Esophagus (tissue), 2 donors: ENCODE measurements around the gene ZFYVE28. TPM values are rescaled to one million over a fixed set of nuclear protein-coding genes. Genes with fewer than 3 reads are reported as not detected.

Source experiments
- H3K27ac ChIP-seq, 2 donors: one replicate each; pipeline ENCODE4 v1.5.1; 2013; ENCODE audit warnings: low read depth in 2 of 2, mild to moderate bottlenecking in 2 of 2, inconsistent platforms in 1 of 2, low read length in 1 of 2, moderate library complexity in 1 of 2
- H3K27me3 ChIP-seq, 2 donors: one replicate each; pipeline ENCODE4 v1.6.1; 2013; ENCODE audit warnings: low read length in 2 of 2, control low read depth in 1 of 2, mild to moderate bottlenecking in 1 of 2; ENCODE audit not compliant: insufficient read depth in 2 of 2, control insufficient read depth in 1 of 2
- H3K36me3 ChIP-seq, 2 donors: one replicate each; pipeline ENCODE4 v1.6.1; 2013; ENCODE audit warnings: low read length in 1 of 2; ENCODE audit not compliant: control insufficient read depth in 2 of 2, insufficient read depth in 2 of 2
- H3K4me1 ChIP-seq, 2 donors: one replicate each; pipeline ENCODE4 v1.6.1; 2013; ENCODE audit warnings: low read length in 1 of 2; ENCODE audit not compliant: control insufficient read depth in 2 of 2, insufficient read depth in 2 of 2
- H3K4me3 ChIP-seq, 2 donors: one replicate each; pipeline ENCODE4 v1.5.1; 2013; ENCODE audit warnings: low read length in 2 of 2, mild to moderate bottlenecking in 2 of 2, low read depth in 1 of 2, moderate library complexity in 1 of 2
- H3K9me3 ChIP-seq, 2 donors: one replicate each; pipeline ENCODE4 v1.6.1; 2013; ENCODE audit warnings: mild to moderate bottlenecking in 2 of 2, low read depth in 1 of 2, low read length in 1 of 2, moderate library complexity in 1 of 2; ENCODE audit not compliant: control insufficient read depth in 2 of 2, insufficient read depth in 1 of 2
- WGBS, 2 donors: extraction: QIAGEN DNeasy Blood & Tissue Kit; methylation state at CpG; one replicate each; pipeline ENCODE4 v1.1.7; 2013; 5-methylcytosine and 5-hydroxymethylcytosine counted together
- polyA plus RNA-seq, 2 donors: library from polyadenylated mRNA; stranded (reverse); fragments of 200-250 nt; gene quantifications; one replicate each; pipeline ENCODE4 v1.2.3, GENCODE V29; 2013
- donor health status: healthy with polysubstance abuse.
- donor health status: Bipolar disorder and iron deficiency.

ZFYVE28 gene
- polyA plus RNA-seq, 2 donors: 5.2 to 5.4 TPM

DNA sequence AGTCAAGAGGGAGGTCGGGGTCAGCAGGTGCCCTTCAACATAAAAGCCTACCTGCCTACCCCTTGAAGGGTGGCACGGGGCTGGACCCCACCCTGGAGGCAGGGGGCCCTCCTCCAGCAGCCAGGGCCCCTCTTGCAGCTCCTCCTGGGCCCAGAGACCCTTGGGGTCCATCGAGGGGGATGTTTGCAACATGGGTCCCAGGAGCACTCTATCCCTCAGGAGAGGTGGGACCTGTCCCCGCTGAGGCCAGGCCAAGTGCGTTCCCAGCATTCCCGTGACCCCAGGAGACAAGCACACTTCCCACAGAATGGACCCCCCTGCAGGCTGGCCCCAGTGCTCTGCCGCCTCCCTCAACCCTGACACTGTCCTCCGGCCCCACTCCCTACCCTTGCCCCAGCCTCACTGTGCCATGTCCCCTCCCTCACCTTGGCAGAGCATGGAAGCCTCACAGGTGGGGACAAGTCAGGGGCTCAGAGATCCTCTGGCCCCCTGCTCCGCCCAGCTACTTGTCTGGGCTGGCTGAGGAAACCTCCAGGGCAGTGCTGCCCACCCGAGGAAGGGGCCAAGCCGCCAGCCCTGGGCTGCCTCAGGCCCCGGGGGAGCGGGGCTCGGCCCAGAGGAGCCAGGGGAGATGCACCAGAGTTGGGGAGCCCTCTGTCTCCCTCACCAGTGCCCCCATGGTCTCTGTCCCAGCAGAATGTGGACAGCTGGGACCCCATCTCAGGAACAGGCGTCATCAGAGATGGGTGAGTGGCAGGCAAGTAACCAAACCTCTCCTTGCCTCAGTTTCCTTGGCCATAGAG, 158.7 kb downstream of the ZFYVE28 start:
- Histone ChIP-seq H3K9me3 (no peaks in the 10 kb centered on the region), H3K4me3 (peak overlapping the region in 1 of 2 donors; percentile 80), H3K4me1 (peaks cover 24 to 37% of the 10 kb centered on the region in 2 donors), H3K36me3 (peaks cover 0 to 18% of the 10 kb centered on the region in 2 donors), H3K27me3 (no peaks in the 10 kb centered on the region), H3K27ac (peak overlapping the region; percentile 18 to 88)
- 71 to 72% methylated on average over 15 of the region's 15 CpGs for whole genome bisulfite sequencing, 2 donors

- Histone ChIP-seq H3K4me1 (peaks cover 24 to 37% of the 10 kb centered on the region in 2 donors), H3K9me3 (no peaks in the 10 kb centered on the region), H3K27ac (peak overlapping the region in 1 of 2 donors; percentile 36), H3K27me3 (no peaks in the 10 kb centered on the region), H3K36me3 (peaks cover 0 to 22% of the 10 kb centered on the region in 2 donors), H3K4me3 (no peak overlapping the region)
- WGBS, 2 donors: 70% methylated on average over 10 to 13 of the region's 13 CpGs
Measured at GRCh38 chr4:2259036-2259540, 159.4 kb downstream of the ZFYVE28 start.

DNA sequence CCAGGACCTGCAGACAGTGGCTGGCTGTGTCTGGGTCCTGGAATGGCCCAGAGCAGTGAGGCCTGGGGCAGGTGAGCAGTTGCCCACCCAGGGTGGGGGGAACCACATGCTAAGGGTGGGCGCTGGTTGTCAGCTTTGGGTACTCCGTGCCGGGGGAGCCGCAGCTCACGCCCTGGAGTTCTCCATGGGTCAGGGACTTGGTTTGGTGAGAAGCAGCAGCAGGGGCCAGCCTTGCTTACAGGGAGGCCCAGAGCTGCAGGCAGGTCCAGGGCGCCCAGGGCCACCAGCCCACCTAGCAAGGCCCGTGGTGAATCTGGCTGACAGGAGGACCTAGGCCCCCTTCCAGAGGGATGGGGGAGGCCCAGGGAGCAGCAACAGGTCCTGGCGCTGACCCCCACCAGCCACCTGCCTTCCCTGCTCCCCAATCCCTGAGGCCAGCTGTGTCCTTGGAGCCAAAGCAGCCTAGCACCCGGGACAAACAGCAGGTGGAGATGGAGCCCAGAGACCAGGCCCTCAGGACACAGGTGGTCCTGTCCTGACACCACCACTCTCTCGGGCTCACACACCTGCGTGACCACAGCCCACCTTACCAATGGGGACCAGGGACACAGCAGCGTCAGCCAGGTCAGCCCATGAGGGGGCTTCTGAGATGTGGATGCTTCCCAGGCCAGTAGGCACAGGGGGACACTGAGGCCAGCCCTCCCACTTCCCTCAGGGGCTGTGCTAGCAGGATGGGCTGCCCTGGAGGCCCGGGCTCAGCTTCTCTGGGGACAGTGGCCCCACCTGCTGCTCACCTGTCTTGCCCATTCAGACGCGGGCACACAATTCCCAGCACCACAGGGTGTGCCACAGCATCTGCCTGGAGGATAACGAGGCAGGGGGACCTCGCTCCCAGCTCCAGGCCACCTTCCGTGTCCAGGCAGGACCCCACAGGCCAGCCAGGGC, 160.1 kb downstream of the ZFYVE28 start:
- Histone ChIP-seq H3K27ac (peak overlapping the region in 1 of 2 donors; percentile 43), H3K4me3 (no peak overlapping the region), H3K27me3 (no peaks in the 10 kb centered on the region), H3K9me3 (no peaks in the 10 kb centered on the region), H3K36me3 (peaks cover 0 to 27% of the 10 kb centered on the region in 2 donors), H3K4me1 (peaks cover 24 to 40% of the 10 kb centered on the region in 2 donors)
- 85 to 86% methylated on average over 17 to 18 of the region's 18 CpGs for WGBS, 2 donors

DNA sequence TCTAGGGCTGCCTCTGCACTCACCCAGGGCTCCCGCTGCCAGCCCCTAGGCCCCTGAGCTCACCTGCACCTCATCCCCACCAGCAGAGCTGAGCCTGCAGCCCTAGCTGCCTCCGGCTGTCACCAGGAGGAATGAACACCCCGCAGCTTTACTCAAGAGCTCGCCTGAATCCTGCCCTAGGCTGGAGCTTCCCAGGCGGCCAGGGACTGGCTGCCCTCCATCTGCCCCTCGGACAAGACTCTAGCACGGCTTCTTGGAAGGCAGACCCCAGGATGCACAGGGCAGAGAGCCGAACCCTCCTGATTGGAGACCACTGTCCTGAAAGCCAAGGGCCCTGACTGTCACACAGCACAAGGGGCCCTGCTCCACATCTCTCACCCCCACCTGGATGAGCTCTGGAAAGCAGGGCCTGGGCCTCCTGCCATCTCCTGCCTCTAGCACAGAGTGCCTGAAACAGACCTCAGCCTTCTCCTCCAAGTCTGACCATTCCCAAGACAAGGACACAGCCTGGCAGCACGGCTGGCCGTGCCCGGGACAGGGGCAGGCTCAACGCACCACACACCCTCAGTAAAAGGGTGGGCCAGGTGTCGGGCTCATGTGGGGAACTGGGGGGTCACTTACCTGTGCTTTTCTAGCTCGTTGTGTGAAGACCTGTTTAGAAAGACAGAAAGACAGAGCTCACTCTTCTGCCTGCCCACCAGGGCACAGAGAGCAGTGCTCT, 160.9 kb downstream of the ZFYVE28 start:
- Histone ChIP-seq H3K27me3 (no peaks in the 10 kb centered on the region), H3K36me3 (peaks cover 0 to 31% of the 10 kb centered on the region in 2 donors), H3K27ac (peak overlapping the region; percentile 43 to 69), H3K4me3 (no peak overlapping the region), H3K9me3 (no peaks in the 10 kb centered on the region), H3K4me1 (peaks cover 24 to 35% of the 10 kb centered on the region in 2 donors)
- 73 to 79% methylated on average over 14 of the region's 14 CpGs for WGBS, 2 donors

GRCh38 chr4:2256781-2257191, 161.7 kb downstream of the ZFYVE28 start:
- 62 to 63% methylated on average over 12 of the region's 12 CpGs for WGBS, 2 donors
- Histone ChIP-seq H3K36me3 (peaks cover 7 to 38% of the 10 kb centered on the region in 2 donors), H3K4me3 (no peak overlapping the region), H3K4me1 (peaks cover 24 to 35% of the 10 kb centered on the region in 2 donors), H3K9me3 (no peaks in the 10 kb centered on the region), H3K27me3 (no peaks in the 10 kb centered on the region), H3K27ac (peak overlapping the region; percentile 68 to 74)

DNA sequence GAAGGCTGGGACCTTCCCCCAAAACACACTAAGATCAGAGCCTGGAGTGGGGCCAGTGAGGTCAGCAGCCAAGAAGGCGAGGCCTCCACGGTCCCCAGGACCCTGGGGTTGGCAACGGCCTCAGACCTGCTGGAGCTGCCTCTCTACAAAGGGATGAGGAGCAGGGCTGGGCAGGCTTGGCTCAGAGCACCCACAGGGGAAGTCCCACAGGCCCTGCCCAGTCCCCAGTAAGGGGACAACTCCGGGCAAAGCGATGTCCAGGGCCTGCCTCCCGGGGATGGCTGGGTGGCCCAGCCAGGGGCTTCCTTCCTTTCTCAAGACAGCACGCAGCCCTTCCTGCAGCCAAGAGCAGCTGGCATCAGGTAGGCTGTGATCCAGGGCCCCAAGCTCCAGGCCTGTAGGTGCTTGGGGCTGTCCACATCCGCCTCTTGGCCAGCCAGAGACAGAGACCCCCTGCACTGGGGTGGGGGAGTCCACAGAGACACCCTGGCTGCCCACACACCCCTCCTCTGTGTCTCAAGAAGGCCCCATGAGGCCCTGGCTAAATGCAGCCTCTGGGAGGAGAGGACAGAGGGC, 162.2 kb downstream of the ZFYVE28 start:
- H3K4me3 ChIP-seq: no peak overlapping the region

GRCh38 chr4:2255501-2256155, 162.8 kb downstream of the ZFYVE28 start:
- H3K4me1 ChIP-seq: peaks cover 21 to 35% of the 10 kb centered on the region in 2 donors
- WGBS, 2 donors: 28 to 49% methylated on average over 18 of the region's 18 CpGs
- H3K27ac ChIP-seq: peak overlapping the region; percentile 68 to 74
- H3K4me3 ChIP-seq: no peak overlapping the region
- H3K27me3 ChIP-seq: no peaks in the 10 kb centered on the region
- H3K9me3 ChIP-seq: no peaks in the 10 kb centered on the region
- peaks cover 7 to 48% of the 10 kb centered on the region in 2 donors for H3K36me3 ChIP-seq

More for the DNA sequence above, 162.2 kb downstream of the ZFYVE28 start:
- Histone ChIP-seq H3K4me1 (peaks cover 24 to 36% of the 10 kb centered on the region in 2 donors), H3K27ac (peak overlapping the region; percentile 68 to 74), H3K27me3 (no peaks in the 10 kb centered on the region), H3K36me3 (peaks cover 7 to 42% of the 10 kb centered on the region in 2 donors), H3K9me3 (no peaks in the 10 kb centered on the region)
- WGBS, 2 donors: 24 to 47% methylated on average over 7 to 8 of the region's 8 CpGs

DNA sequence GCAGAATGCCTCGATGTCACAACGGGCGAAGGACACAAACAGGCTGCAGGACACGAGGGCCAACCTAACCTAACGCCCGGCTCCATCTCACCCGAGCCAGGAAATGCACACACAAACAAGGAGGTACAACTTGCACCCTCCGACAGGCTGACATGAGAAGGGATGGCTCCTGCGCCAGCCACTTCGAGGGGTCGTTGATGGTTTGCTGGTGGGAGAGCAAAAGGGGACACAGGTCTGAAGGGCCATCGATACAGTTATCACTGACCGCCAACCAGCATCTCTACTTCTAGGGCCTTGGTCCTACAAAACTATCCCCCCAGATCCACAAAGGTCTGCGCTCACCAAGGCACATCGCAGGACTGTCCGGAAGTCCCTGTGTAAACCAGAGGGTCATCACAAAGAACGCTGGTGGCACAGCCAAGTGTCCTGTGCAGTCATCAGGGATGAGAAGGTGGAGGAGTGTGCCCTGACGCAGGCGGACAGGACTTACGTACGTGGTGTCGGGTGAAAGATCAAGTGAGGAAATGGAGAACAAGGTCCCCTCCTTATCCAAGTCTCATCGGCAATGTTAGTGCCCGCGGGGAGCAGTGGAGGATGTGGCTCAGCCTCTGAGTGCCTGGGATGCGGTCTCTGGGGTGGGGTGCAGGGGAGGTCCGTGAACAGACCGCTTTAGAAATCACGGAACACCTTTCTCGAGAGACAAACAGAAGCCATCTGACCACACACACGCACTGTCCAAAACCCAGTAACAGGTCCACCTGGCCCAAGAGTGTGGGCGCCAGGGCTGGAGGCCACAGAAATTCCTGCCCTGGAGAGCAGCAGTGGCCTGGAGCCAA, 163.6 kb downstream of the ZFYVE28 start:
- 80 to 84% methylated on average over 32 of the region's 32 CpGs for WGBS, 2 donors
- peaks cover 7 to 55% of the 10 kb centered on the region in 2 donors for H3K36me3 ChIP-seq
- H3K27ac ChIP-seq: peak overlapping the region; percentile 68 to 74
- H3K4me3 ChIP-seq: no peak overlapping the region
- peaks cover 16 to 30% of the 10 kb centered on the region in 2 donors for H3K4me1 ChIP-seq
- H3K27me3 ChIP-seq: no peaks in the 10 kb centered on the region
- no peaks in the 10 kb centered on the region for H3K9me3 ChIP-seq
